ENCODE results near the gene TDRD7.
A peak's percentile ranks its signal among the peaks of the same experiment; 100 is the strongest.

TDRD7 gene

GRCh38 chr9:97411789-97412625 lies at the start of gene TDRD7:
Gene TDRD7, plus strand, starts transcription at chr9:97412096. Its CDS starts 16,370 bp downstream, at chr9:97428466.
- peak; percentile 55 to 65 for DNase-seq

- DNase-seq = no peak
These were observed 48.9 kb upstream of the TDRD7 start for GRCh38 chr9:97362777-97363545.

DNA sequence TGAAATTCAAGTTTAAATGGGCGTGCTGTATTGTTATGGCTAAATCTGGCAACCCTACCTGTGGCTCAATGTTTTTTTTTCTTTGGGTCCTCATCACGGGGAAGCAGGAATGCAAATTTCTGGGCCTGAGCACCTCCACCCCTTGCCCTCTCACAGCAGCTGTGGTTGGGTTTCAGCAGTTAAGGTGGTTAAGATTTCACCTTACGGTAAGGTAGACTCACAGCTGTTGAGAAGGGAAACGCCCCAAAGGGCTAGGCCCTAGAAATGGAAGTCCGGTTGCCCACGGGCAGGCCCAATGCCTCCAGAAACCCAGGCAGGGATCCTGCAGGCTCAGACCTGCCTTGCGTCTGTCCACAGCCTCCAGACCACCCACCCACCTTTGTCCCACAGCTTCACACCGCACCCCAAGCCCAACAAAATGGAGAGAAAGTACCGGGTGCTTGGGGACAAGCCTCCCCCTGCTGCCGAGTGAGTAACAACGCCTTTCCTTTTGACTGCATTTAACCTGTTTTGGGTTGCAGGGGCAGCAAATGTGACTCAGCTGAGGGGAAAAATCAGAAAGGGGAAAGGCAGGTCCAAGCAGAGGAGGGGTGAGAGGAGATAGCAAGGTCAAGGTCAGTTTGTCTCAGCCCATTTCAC lies 48.1 kb upstream of the TDRD7 start:
- no peak for DNase-seq

- DNase-seq = no peak
These were observed 47.0 kb upstream of the TDRD7 start for GRCh38 chr9:97364769-97365490.

DNA sequence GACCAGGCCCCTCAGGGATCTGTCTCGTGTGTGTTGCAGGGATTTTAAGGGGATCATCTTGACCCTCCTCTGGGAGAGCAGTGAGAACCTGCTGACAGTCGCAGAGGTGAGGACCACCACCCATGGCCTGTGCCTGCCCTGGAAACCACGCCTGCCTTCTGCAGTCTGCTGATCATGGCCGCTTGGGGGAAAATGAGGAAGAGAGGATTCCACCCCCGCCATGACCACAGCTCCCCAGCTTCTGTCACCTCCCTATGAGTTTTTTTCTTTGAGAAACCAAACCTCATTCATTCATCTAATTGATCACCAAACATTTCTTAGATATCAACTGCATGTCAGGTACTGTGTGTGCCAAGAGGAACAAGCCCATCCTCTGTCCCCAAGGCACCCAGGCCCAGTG lies 46.3 kb upstream of the TDRD7 start:
- DNase-seq = no peak

DNA sequence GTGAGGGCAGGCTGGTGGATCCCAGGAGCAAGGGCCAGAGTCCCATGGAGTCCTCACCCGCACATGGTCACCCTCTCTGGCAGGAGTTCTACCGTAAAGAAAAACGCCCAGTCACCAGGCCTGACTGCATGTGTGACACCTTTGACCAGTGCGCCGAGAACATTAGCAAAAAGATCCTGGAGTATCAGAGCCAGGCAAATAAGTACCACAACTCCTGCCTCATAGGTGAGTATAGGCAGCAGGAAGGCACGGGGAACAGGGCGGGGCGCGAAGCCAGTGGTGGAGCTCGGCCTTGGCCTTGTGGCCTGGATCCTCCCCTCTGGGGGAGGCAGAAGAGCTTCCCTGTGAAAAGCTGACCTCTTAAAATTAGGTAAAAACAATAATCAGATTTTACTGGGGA lies 45.4 kb upstream of the TDRD7 start:
- DNase-seq = no peak

- DNase-seq = no peak
These were observed 45.0 kb upstream of the TDRD7 start for GRCh38 chr9:97366889-97367288.

GRCh38 chr9:97367729-97368128 lies 44.2 kb upstream of the TDRD7 start:
- no peak for DNase-seq

GRCh38 chr9:97368964-97369363 lies 42.9 kb upstream of the TDRD7 start:
- DNase-seq = no peak

- DNase-seq = no peak
These were observed 39.3 kb upstream of the TDRD7 start for GRCh38 chr9:97372580-97372979.

DNA sequence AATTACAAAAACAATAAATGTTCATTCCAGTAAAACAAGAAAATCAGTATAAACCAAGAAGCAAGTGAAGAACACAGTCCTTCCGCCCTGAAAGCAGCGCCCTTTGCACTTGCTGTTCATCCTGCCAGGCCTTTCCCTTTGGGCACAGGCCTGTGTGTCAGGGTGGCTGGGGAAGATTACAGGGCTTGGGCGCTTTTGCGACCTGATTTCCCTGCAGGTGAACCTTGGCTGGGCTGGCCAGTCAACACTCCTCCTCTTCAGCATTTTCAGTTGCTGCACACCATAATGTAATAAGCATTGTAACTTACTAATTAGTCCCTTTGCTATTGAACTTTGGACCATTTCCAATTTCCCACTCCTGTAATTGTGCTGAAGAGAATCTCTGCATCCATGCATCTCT lies 38.6 kb upstream of the TDRD7 start:
- no peak for DNase-seq

GRCh38 chr9:97374811-97375210 lies 37.1 kb upstream of the TDRD7 start:
- DNase-seq = no peak

DNA sequence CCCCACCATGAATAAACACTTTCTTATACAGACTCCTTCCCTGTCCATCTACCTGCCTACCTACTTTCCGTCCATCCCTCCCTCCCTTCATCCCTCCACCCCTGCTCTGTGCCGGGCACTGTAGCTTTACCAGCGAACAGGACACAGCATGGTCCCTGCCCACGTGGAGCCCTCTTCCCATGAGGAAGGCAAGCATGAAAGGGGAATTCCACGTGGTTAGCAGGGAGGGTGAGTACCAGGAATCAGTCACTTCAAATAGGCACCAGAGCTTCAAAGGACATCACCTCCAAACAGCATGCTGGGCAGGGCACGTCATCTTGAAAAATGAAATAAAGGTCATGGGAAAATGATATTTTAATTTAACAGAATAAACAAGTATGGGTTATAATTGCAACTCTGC lies 35.0 kb upstream of the TDRD7 start:
- no peak for DNase-seq

DNA sequence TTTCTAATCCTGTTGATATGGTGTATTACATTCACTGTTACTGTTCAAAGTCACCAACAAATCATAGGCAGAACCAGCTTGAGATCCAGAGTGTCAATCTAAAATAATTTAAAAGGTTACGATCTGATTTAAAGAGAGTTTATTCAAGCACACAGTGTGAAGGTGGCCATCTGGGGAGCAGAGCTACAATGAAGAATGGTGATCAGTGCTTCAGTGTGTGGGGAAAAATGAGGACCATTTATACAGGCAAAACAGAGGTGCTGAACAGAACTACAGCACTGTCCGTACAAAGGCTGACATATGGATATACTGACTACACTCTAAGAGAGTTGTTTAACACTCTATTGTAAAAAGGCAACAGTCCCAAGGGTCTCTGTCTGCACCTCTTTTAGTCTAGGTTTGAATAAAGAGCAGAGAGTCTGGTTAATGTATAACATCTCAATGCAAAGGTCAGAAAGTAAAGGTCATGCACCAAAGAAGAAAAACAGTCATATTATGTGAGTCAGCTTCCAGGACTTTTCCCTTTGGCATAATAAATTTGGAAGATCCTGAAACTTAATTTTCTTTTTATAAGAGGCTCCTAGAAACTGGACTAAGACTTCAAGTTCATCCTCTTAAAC lies 29.7 kb upstream of the TDRD7 start:
- DNase-seq = no peak

GRCh38 chr9:97384406-97385262 lies 27.3 kb upstream of the TDRD7 start:
- no peak for DNase-seq

DNA sequence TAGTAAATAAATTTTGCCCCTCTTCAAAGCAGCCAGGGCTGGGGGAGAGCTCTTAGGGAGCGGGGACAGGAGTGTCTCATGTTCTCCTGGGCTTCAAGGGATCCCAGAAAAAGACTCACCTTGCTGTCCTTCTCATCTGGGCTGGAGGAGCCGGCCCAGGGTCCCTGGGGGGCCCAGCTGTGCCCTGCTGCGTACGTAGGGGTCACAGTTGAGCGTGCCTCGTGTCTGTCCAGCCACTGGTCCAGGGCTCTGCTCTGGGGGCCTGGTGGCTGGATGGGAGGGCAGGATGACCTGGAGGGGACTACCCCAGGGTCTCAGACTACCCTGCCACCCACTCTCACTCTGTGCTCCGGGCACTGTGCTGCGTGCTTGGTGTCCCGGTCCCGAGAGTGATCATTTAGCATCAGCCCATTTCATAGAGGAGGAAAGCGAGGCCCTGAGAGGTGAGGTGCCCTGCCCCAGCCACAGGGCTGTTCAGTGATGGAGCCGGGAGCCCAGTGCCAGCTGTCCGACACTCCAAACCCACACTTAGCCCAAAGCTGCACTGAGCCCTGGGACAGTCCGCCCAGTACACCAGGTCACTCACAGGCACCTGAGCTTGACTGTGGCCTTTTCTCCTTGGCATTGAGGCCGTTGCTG lies 26.2 kb upstream of the TDRD7 start:
- DNase-seq = no peak

- DNase-seq = no peak
These were observed 25.6 kb upstream of the TDRD7 start for GRCh38 chr9:97386265-97386633.

- peak; percentile 42 to 60 for DNase-seq
These were observed 25.0 kb upstream of the TDRD7 start for GRCh38 chr9:97386733-97387503.

DNA sequence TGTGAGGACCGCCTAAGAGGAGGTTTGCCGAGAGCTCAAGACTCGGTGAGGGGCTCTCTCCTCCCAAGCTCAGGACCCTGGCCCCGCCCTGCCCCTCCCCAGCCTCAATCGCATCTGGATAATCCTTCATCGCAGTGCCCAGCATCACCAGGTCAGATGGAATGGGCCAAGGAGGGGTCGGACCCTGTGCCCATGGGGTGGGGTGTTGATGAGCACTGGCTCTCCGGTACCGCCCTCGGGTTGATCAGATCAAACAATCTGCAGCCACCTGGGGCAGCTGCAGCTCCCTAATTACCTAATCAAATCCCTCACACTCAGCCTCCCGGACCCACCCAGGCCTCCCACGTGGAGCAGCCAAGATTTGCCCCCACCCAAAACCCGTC lies 24.4 kb upstream of the TDRD7 start:
- DNase-seq = no peak

DNA sequence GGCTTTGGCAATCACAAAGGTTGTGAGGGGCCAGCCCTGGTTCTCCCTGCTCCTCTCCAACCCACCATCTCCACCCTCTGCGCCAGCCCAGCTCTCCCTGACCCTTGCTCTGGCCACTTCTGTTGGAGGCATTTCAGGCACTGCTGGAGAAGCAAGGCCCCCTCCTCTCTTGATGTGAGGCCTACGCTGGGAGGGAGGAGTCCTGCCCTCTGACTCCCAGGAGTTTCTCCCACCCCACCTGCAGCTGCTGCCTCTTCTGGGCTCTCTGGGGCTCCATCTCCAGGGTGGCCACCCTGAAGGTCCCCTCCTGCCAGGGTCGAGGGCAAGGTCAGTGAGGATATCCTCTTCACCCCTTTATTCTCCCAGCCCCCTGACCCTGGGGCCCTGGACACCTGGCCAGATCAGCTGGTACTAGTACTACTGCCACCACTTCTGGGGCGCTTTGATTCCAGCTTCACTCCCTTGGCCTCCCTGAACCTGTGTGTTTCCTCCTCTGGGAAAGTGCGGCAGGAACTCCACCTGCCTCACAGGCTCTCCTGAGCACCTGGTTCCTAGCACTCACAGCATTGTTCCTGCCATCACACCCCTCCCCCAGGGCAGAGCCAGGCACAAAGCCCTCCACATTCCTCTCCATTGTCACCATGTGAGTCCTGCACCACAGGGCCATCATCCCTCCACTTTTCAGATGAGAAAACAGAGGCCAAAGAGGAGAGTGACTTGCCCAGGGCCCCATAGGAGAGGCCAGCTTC lies 23.8 kb upstream of the TDRD7 start:
- DNase-seq = no peak

Data from Kasumi-1 (cell line).